OCI-LY1 (cell line): ENCODE measurements around the gene RHBG.

ENCODE experiments used
- H2AFZ ChIP-seq: fragments of 200-600 bp; sonication (generic), shearing (Covaris generic); 2 replicates; pipeline ENCODE4 v1.6.0; 2014; ENCODE audit warnings: antibody characterized with exemption, mild to moderate bottlenecking, low read length
- H3F3A ChIP-seq: fragments of 200-600 bp; sonication (generic), shearing (Covaris generic); 2 replicates; pipeline ENCODE4 v1.6.0; 2014; ENCODE audit warnings: mild to moderate bottlenecking, antibody characterized with exemption, low read length, moderate library complexity; ENCODE audit not compliant: insufficient read depth
- H3K27ac ChIP-seq: fragments of 200-600 bp; sonication (generic); 2 replicates; pipeline ENCODE4 v1.5.1; 2014; ENCODE audit warnings: low read length, mixed run types, mild to moderate bottlenecking, low read depth; ENCODE audit not compliant: poor library complexity, severe bottlenecking
- H3K27me3 ChIP-seq: fragments of 200-600 bp; sonication (generic); 2 replicates; pipeline ENCODE4 v1.6.0; 2014; ENCODE audit warnings: antibody characterized with exemption, mild to moderate bottlenecking, low read length, moderate library complexity; ENCODE audit not compliant: insufficient read depth
- H3K36me3 ChIP-seq: fragments of 200-600 bp; sonication (generic); 2 replicates; pipeline ENCODE4 v1.6.1; 2014; ENCODE audit warnings: mild to moderate bottlenecking, antibody characterized with exemption, low read length, moderate library complexity, mixed read lengths; ENCODE audit not compliant: insufficient read depth
- H3K4me1 ChIP-seq: fragments of 200-600 bp; sonication (generic); 2 replicates; pipeline ENCODE4 v1.5.1; 2014; ENCODE audit warnings: mild to moderate bottlenecking, low read length, moderate library complexity; ENCODE audit not compliant: insufficient read depth, severe bottlenecking
- H3K4me2 ChIP-seq: fragments of 200-600 bp; sonication (generic), shearing (Covaris generic); 2 replicates; pipeline ENCODE4 v1.6.1; 2014; ENCODE audit warnings: low read length
- H3K4me3 ChIP-seq: fragments of 200-600 bp; sonication (generic); 2 replicates; pipeline ENCODE4 v1.5.1; 2014; ENCODE audit warnings: low read length, low read depth, mild to moderate bottlenecking, mixed read lengths; ENCODE audit not compliant: poor library complexity, severe bottlenecking
- H3K79me2 ChIP-seq: fragments of 200-600 bp; shearing (Covaris generic); 2 replicates; pipeline ENCODE4 v1.6.1; 2016; ENCODE audit warnings: mixed run types, low read length, mixed read lengths; ENCODE audit not compliant: insufficient read depth
- H3K9ac ChIP-seq: fragments of 200-600 bp; sonication (generic), shearing (Covaris generic); 2 replicates; pipeline ENCODE4 v1.6.1; 2014; ENCODE audit warnings: mild to moderate bottlenecking, low read length, mixed read lengths
- H3K9me2 ChIP-seq: fragments of 200-600 bp; sonication (generic), shearing (Covaris generic); 2 replicates; pipeline ENCODE4 v1.6.1; 2014; ENCODE audit warnings: low read depth, mild to moderate bottlenecking, low read length, mixed read lengths
- H3K9me3 ChIP-seq: fragments of 200-600 bp; shearing (Covaris generic); 2 replicates; pipeline ENCODE4 v1.6.1; 2014; ENCODE audit warnings: low read length, mixed read lengths
- H4K20me1 ChIP-seq: fragments of 200-600 bp; sonication (generic), shearing (Covaris generic); 2 replicates; pipeline ENCODE4 v1.6.0; 2016; ENCODE audit warnings: mild to moderate bottlenecking, low read length; ENCODE audit not compliant: insufficient read depth
- EZH2 ChIP-seq: fragments of 200-600 bp; sonication (generic), shearing (Covaris generic); IDR thresholded peaks from 2 replicates; pipeline ENCODE4 v1.8.0; 2017; ENCODE audit warnings: borderline replicate concordance, mixed run types, mild to moderate bottlenecking, antibody characterized with exemption, low read length, moderate library complexity, mixed read lengths
- TF ChIP-seq, protein P1 (sequence below): fragments of 200-600 bp; sonication (generic), shearing (Covaris generic); IDR thresholded peaks from 2 replicates; pipeline ENCODE4 v1.5.1; 2017; ENCODE audit warnings: mild to moderate bottlenecking, antibody characterized with exemption, low read length, moderate library complexity, mixed read lengths

RHBG gene

DNA sequence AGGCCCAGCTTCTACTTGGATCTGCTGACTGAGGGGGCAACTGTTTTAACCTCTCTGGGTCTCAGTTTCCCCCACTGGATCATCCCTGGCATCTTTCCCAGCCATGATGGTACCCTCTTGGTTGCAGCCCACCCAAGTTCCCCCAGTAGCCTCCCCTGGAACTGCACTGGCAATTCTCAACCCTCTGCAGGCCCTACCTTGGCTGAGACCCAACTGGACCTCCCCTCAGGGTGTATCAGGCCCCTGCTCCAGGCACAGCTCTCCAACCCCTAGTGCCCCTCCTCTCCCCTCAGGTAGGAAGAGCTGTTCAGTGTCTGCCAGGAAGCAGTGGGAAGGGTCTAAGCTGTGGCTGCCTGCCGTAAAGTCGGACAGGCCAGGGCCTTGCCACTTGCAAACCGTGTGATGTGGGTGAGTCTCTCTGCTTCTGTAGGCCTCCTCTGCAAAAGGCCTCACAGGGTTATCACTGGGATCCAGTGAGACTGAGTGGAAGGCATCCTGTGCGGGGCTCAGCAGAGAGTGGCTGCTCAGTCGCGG lies 32.1 kb downstream of the RHBG start:
- H2AFZ ChIP-seq = no peak overlapping the region
- no peaks in the 10 kb centered on the region for H4K20me1 ChIP-seq
- H3K36me3 ChIP-seq = no peaks in the 10 kb centered on the region; the same call in 1 of the 2 replicates
- no peaks in the 10 kb centered on the region for H3F3A ChIP-seq
- H3K9me2 ChIP-seq = no peaks in the 10 kb centered on the region
- H3K9ac ChIP-seq = no peak overlapping the region
- no peak overlapping the region for H3K4me2 ChIP-seq
- TF ChIP-seq EZH2 = no peak
- TF ChIP-seq, protein P1, sequence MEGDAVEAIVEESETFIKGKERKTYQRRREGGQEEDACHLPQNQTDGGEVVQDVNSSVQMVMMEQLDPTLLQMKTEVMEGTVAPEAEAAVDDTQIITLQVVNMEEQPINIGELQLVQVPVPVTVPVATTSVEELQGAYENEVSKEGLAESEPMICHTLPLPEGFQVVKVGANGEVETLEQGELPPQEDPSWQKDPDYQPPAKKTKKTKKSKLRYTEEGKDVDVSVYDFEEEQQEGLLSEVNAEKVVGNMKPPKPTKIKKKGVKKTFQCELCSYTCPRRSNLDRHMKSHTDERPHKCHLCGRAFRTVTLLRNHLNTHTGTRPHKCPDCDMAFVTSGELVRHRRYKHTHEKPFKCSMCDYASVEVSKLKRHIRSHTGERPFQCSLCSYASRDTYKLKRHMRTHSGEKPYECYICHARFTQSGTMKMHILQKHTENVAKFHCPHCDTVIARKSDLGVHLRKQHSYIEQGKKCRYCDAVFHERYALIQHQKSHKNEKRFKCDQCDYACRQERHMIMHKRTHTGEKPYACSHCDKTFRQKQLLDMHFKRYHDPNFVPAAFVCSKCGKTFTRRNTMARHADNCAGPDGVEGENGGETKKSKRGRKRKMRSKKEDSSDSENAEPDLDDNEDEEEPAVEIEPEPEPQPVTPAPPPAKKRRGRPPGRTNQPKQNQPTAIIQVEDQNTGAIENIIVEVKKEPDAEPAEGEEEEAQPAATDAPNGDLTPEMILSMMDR = no peak
- H3K79me2 ChIP-seq = no peaks in the 10 kb centered on the region
- peaks cover 11% of the 10 kb centered on the region for H3K27me3 ChIP-seq
- H3K9me3 ChIP-seq = no peaks in the 10 kb centered on the region
- H3K4me1 ChIP-seq = no peaks in the 10 kb centered on the region
- no peak overlapping the region for H3K4me3 ChIP-seq
- H3K27ac ChIP-seq = no peak overlapping the region

DNA sequence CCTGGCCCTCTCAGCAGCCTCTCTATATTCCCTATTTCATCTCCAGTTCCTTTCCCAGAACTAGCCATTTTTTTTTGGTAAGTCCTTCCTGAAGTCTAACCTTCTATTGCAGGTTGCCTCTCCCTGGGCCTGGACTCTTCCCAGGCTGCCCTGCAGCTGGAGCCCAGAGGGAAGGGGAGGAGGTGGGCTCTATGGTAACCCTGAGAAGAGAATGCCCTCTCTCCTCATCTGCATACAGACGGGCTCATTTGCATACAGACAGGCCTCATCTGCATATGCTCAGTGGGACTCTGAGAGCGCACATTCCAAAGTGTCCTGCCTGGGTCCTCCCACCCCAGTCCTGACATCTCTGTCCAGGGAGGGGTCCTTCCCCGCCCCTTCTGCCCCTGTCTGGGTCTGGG lies 32.7 kb downstream of the RHBG start:
- no peak for TF ChIP-seq EZH2
- TF ChIP-seq, protein P1 = no peak
- no peaks in the 10 kb centered on the region for H3K4me1 ChIP-seq
- no peak overlapping the region for H3K4me3 ChIP-seq
- H3K9ac ChIP-seq = no peak overlapping the region
- no peaks in the 10 kb centered on the region for H3F3A ChIP-seq
- H3K36me3 ChIP-seq = no peaks in the 10 kb centered on the region; the same call in 1 of the 2 replicates
- H2AFZ ChIP-seq = no peak overlapping the region
- H4K20me1 ChIP-seq = no peaks in the 10 kb centered on the region
- H3K9me2 ChIP-seq = no peaks in the 10 kb centered on the region
- no peaks in the 10 kb centered on the region for H3K9me3 ChIP-seq
- peaks cover 11% of the 10 kb centered on the region for H3K27me3 ChIP-seq
- H3K27ac ChIP-seq = no peak overlapping the region
- no peaks in the 10 kb centered on the region for H3K79me2 ChIP-seq
- H3K4me2 ChIP-seq = no peak overlapping the region

DNA sequence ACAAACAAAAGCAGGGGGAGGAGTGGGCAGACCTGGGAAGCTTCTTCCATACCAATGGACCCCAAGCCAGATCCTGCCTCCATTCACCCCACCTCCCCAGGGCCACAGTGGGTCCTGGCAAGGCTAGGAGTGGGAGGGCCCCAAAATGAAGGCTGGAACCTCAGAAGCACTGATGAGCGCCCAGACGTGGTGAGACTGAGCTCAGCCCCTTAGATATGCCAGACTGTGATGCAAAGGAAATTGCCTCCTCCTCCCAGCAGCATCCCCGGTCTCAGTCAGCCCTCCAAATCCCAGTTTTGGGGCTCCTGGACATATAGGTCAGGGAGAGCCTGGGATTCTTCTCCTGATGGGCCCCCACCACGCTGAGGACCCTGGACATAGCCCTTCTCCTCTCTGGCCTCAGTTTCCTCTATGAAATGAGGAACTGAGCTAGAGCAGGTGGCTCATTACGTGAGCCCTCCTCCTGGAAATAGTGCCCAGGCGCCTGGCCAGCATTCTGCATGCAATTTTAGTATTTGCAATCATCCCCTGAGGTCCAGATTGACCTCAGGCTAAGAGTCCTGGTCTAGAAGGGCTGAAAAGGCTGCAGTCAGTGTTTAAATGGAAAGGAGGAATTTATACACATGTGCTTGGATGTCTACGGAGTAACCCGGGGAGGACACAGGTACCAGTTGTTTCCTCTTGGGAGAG lies 33.5 kb downstream of the RHBG start:
- Histone ChIP-seq H3F3A (no peaks in the 10 kb centered on the region), H3K27me3 (peaks cover 13% of the 10 kb centered on the region), H3K9me2 (no peaks in the 10 kb centered on the region), H3K4me3 (no peak overlapping the region), H3K79me2 (no peaks in the 10 kb centered on the region), H3K36me3 (no peaks in the 10 kb centered on the region; the same call in 1 of the 2 replicates), H3K27ac (no peak overlapping the region), H4K20me1 (no peaks in the 10 kb centered on the region), H2AFZ (no peak overlapping the region), H3K9ac (no peak overlapping the region), H3K4me2 (no peak overlapping the region), H3K9me3 (no peaks in the 10 kb centered on the region), H3K4me1 (no peaks in the 10 kb centered on the region)
- TF ChIP-seq, protein P1 = no peak
- TF ChIP-seq EZH2 = no peak
